GM18505 (cell line): ENCODE data around the gene EMC10.

Experiments used
- ATAC-seq: cut with Tn5 transposase; IDR thresholded peaks from one replicate; pipeline ENCODE4 v1.9.1; 2021; ENCODE audit not compliant: unreplicated experiment
- POLR2A ChIP-seq: IDR thresholded peaks from 4 replicates; pipeline ENCODE4 v1.6.1; 2011; ENCODE audit warnings: borderline replicate concordance; ENCODE audit not compliant: insufficient read depth, insufficient read length; ENCODE audit errors: extremely low read depth

EMC10 gene

DNA sequence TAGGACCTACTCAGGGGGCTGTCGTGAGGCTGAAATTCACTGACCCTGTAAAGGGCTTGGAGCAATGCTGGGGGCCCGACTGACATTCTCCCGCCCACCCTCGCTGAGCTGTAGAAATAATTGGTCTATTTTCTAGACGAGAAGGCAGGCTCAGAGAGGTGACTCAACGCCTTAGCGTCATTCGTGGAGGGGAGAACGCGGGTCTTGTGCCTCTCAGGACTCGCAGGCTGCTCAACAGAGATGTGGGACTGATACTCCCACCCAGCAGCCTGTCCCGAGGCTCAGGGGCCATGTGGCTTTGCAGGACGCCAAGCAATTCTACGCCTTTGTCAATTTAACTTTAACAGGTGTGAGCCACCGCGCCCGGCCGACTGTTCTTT, 61.0 kb downstream of the EMC10 start:
- no peak for ATAC-seq
- no peak for TF ChIP-seq POLR2A

DNA sequence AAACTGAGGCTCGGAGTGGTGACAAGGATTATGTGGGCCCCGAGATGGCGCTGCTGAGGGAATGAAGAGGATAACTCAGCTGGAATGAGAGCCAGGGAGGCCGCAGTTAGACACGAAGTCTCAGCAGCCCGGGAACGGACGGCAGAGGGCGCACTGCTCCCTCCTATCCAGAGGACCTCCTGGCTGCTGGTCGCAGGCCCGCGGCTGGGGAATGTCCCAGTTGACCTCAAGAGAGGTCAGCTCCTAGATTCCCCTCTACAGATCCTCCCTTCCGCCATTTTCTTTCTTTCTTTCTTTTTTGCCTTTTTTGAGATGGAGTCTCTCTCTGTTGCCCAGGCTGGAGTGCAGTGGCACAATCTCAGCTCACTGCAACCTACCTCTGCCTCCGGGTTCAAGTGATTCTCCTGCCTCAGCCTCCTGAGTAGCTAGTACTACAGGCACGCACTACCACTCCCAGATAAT, 61.5 kb downstream of the EMC10 start:
- ATAC-seq, result no peak
- TF ChIP-seq POLR2A, result no peak
